Astrocyte of the spinal cord (primary cell): ENCODE measurements around the gene PLEKHA5.

Experiments used
- DNase-seq: peaks from one replicate; pipeline ENCODE4 v3.0.0; 2011; ENCODE audit warnings: low read depth, low spot score
- H3K4me3 ChIP-seq: 2 replicates; pipeline ENCODE4 v1.5.1; 2011; ENCODE audit warnings: low read depth, mild to moderate bottlenecking, low read length, moderate library complexity
- CTCF ChIP-seq: IDR thresholded peaks from 2 replicates; pipeline ENCODE4 v1.5.1; 2012; ENCODE audit warnings: low read depth, mild to moderate bottlenecking, low read length, inconsistent platforms
- in situ Hi-C: cut with HindIII; loops from 2 replicates; pipeline ENCODE4 v1.10.0; 2017; ENCODE audit warnings: low sequenced_read_pairs

The PLEKHA5 gene

GRCh38 chr12:19158923-19159322, 29.4 kb downstream of the PLEKHA5 start:
- TF ChIP-seq CTCF: no peak
- no peak overlapping the region for H3K4me3 ChIP-seq
- no peak for DNase-seq
- in situ Hi-C loops: no loop called here

GRCh38 chr12:19161216-19161615, 31.7 kb downstream of the PLEKHA5 start:
- in situ Hi-C loops: no loop called here
- no peak for TF ChIP-seq CTCF
- no peak overlapping the region for H3K4me3 ChIP-seq
- no peak for DNase-seq

DNA sequence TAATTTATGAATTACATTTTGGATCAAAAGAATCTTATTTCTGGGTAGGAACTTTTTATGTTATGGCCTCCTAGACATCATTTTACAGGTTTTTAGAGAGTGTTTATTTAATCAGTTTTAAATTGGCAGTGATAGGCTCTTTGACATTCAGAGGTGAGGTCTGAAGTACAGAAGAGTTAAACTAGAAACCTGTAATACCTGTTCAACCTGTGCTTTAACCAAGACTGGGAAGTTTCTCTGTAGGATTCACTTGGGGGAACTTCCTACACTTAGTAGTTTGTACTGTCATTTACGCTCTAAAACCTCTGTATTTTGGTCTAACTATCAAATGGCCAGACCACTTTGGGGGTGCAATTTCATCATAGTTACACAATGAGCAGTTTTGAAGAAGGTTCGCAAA, 35.9 kb downstream of the PLEKHA5 start:
- in situ Hi-C loops: no loop called here
- no peak overlapping the region for H3K4me3 ChIP-seq
- no peak for DNase-seq
- TF ChIP-seq CTCF: no peak

- no peak overlapping the region for H3K4me3 ChIP-seq
- no peak for DNase-seq
- in situ Hi-C loops: no loop called here
- TF ChIP-seq CTCF: no peak
Measured at GRCh38 chr12:19166387-19166786, 36.9 kb downstream of the PLEKHA5 start.

GRCh38 chr12:19166956-19167355, 37.4 kb downstream of the PLEKHA5 start:
- DNase-seq: no peak
- no peak for TF ChIP-seq CTCF
- no peak overlapping the region for H3K4me3 ChIP-seq
- in situ Hi-C loops: no loop called here

GRCh38 chr12:19167708-19168107, 38.2 kb downstream of the PLEKHA5 start:
- in situ Hi-C loops: no loop called here

More at GRCh38 chr12:19167708-19168107, 38.2 kb downstream of the PLEKHA5 start:
- TF ChIP-seq CTCF: no peak
- no peak for DNase-seq
- no peak overlapping the region for H3K4me3 ChIP-seq
